Renal cortical epithelial cell (primary cell): ENCODE measurements around the gene SVIP. TPM values are rescaled to one million over a fixed set of nuclear protein-coding genes. Genes with fewer than 3 reads are reported as not detected.

ENCODE experiments used
- DNase-seq: peaks from one replicate; pipeline ENCODE4 v3.0.0-alpha.2; 2011; ENCODE audit warnings: low read depth
- total RNA-seq: library from RNA; depleted of rRNA; stranded (reverse); fragments of >200 nt; gene quantifications from 2 replicates; pipeline ENCODE4 v1.2.3, GENCODE V29; 2014

The SVIP gene
- total RNA-seq, result 5.8 and 8.9 TPM in 2 replicates

GRCh38 chr11:22829231-22830081, at the start of gene SVIP:
Gene SVIP (minus strand): TSS chr11:22829801. CDS start chr11:22829748, 53 bp downstream.
- peak; percentile 81 for DNase-seq

GRCh38 chr11:22878604-22879003, 49.0 kb upstream of the SVIP start:
- DNase-seq, result no peak

DNA sequence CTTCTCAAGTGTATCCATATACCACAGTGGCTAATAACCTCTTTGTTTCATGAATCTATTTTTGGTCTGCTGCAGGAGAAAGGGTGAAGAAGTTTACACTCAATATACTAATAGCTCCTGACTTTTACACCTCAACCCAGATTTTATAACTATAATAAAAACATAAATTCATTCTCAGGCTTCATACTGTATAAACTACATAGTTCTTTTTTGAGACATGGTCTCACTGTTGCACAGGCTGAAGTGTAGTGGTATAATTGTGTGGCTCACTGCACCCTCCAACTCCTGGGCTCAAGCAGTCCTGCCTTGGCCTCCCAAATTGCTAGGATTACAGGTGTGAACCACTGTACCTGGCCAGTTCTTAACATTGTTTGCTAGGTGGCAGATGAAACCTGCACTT, 48.4 kb upstream of the SVIP start:
- no peak for DNase-seq

DNA sequence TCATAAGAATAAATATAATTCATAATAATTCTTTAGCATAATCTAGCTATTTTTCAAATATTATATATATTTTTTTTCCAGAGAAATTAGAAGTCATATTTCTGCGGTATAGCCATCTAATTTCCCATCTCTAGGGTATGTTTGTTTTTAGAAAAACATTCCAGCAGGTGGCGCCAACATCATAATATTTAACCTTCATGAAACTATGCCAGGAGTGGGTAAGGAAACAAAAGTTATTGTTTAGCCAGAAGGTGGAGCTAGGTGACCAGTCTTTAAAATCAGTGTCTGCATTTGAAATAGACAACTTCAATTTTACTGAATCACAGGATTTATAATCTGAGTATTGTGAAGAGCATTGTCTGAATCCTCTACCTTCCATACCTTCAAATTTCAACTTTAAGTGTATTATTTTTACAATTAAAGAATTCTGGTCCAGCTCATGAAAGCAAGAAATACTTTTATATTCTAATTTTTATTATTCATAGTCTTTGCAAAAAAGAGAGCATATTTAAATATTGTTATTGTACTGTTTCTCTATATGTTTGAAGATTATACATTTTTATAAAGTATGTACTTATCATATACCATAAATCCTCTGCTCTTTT, 46.4 kb upstream of the SVIP start:
- DNase-seq, result peak; percentile 85

GRCh38 chr11:22869325-22869724, 39.7 kb upstream of the SVIP start:
- no peak for DNase-seq

DNA sequence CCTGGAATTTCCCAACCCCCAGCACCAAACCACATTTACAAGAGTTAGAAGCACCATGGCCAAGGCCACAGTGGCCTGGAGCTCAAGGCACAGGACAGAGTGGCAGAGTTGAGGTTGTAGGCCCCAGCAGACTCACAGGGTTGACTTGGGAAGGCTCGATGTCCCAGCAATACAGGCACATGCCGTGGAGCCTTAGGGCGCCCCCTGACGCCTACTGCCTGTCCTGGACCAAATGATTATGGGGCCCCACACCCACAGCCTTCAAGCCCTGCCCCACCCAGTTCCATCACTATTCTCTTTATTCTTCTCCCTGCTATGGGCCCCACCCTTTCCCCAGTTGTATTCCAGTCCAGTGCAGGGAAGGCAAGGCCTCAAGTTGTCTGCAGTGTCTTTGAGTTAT, 30.6 kb upstream of the SVIP start, which contains the start of gene CCDC179:
TSS of gene CCDC179 (minus strand) at position 234 of the 400 bp plus-strand sequence. CDS start at position 181, 53 bp downstream.
- no peak for DNase-seq

DNA sequence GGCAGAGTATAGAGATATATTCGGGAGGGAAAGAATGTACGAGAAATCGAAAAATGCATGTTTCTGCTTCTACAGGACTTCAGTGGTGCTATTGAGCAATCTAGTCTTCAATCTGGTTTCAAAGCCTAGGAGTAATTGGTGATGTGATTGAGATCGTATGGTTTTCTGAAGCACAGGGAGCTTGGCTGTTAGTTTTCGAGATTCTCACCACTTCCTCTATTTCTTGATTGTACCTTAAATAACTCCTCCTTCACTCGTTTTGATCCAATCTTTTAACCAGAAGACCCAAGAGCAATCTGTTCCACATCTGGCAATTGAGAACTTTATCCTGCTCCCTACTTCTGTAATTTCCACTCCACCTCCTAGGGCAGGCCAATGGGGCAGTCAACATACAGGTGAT, 30.2 kb upstream of the SVIP start:
- no peak for DNase-seq

DNA sequence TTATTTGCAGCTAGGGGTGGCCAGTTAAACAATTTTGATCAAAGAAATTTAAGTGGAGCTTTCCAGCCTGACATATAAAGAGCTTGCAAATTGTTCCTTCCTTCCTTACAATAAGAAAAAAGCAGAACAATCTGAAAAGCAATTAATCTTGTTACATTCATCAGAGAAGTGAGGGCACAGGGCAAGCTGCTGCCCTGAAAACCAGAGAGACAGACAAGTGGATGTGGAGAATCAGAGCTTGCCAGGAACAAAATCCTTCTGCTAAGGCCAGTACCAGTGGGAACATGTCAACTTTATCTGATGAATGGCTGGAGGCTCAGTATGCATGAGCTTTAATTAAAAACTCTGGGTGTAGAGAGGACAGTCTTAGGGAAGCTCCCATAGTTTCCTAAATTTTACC, 21.9 kb upstream of the SVIP start:
- DNase-seq, result no peak

- DNase-seq, result no peak
These were observed 17.1 kb upstream of the SVIP start for GRCh38 chr11:22846726-22847125.

DNA sequence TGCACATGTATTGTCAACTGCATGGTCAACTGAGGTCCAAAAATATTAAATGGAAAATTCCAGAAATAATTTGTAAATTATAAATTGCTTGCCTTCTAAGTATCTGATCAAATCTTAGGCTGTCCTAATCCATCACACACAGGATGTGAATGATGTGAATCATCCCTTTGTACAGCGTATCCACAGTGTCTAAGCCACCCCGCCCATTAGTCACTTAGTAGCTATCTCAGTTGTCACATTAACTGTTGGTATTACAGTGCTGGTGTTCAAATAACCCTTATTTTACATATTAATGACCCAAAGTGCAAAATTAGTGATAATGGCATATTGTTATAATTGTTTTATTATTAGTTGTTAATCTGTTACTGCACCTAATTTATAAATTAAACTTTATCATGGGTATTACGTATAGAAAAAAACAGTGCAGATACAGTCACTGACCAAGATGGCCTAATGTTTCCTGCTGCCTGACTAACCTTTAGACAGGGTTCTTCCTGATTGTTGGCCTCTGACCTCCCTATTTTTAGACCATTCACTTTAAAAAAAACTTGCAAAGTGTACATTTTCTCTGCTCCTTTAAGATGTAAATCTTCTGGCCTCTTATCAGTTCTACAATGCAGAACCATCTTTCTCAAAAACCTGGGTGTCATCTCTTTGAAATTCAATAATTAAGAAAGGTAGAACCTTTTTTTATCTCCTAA, 2.9 kb upstream of the SVIP start:
- peak; percentile 16 for DNase-seq

DNA sequence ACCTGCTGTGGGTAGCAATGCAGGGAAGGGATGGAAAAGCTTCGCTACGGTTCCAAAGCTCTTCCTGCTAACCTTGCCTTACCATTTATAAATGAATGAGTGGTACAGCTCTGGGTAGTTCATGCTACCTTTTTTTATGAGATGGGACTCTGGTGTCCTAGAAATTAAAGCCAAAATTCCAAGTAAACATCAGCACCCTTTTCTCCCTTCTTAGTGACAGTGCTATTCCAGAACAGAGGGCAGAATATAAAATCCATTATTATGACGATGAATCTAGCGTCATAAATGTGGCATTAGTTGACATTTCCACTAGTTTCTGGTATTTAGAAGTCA, 447 bp upstream of the SVIP start:
- DNase-seq, result no peak

- no peak for DNase-seq
These were observed 1.2 kb downstream of the SVIP start for GRCh38 chr11:22828373-22828772.

GRCh38 chr11:22822203-22822602, 7.4 kb downstream of the SVIP start:
- DNase-seq, result no peak

GRCh38 chr11:22809893-22810292, 19.7 kb downstream of the SVIP start:
- DNase-seq, result no peak

DNA sequence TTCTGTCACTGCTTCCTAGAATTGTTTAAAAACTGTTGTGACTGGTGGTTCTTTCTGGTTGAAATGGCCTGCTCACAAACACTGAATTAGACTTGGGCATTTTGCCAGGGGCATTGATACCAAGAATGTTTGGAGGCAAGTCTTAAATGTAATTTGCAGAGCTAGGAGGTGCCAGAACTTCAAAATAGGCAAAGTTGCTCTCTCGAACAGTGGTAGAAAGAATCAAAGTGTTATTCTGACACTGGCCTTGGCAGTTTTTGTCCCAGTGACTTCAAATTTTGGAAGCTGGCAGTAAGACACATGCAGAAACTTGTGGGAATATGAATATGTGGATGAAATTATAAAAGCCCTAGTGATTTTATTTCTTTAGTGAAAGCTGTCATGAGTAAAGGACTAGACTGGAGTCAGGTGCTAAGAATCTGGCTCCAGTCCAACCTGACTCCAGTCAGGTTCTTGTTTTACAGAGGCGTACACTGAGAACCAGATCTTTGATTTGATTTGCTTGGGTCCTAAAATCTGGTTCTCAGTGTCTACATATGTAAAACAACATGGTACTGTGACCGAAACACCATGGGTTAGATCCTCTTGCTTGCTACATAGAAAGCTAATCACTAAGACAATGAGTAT, 20.9 kb downstream of the SVIP start:
- no peak for DNase-seq

- no peak for DNase-seq
These were observed 21.6 kb downstream of the SVIP start for GRCh38 chr11:22807855-22808570.

GRCh38 chr11:22807391-22807790, 22.2 kb downstream of the SVIP start:
- DNase-seq, result no peak

DNA sequence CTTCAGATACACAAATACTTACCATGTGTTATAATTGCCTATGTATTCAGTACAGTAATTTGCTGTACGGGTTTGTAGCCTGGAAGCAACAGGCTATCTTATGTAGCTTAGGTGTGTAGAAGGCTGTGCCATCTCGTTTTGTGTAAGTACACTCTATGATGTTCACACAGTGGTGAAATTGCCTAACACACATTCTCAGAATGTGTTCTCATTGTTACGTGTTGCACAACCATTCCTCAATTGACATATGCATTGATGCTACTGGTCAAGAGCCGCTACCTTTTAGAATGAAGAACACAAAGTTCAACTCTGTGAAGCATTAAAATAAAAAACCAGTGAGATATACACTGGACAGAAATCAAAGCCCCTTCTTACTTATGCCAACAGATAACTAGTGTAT, 26.7 kb downstream of the SVIP start:
- no peak for DNase-seq

DNA sequence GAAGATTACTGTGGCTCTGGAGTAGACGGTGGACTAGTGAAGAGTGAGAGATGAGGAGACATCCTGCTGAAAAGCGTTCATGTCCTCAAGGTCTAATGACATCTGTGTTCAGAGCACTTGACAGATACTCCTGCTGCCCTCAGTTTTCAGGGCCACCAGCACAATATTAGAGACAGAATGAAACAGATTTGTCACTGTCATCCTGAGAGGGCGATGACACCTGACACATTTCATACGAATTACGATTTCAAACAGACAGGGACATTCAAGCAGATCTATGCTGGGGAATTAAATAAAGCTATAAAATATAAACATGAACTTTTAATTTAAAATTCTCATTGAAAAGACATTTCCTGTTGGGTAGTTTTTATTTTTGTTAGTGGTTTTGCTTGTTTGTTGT, 29.1 kb downstream of the SVIP start:
- no peak for DNase-seq

- no peak for DNase-seq
These were observed 30.7 kb downstream of the SVIP start for GRCh38 chr11:22798901-22799300.

GRCh38 chr11:22797047-22797446, 32.6 kb downstream of the SVIP start:
- DNase-seq, result no peak

- DNase-seq, result no peak
These were observed 33.7 kb downstream of the SVIP start for GRCh38 chr11:22795914-22796313.
